Measurements from ENCODE around the gene CHST1.

CHST1 gene

GRCh38 chr11:45659031-45659817 is 6.2 kb downstream of the CHST1 start:
- DNase-seq: no peak

GRCh38 chr11:45658292-45658991 is 7.0 kb downstream of the CHST1 start:
- peak; percentile 34 for DNase-seq

DNA sequence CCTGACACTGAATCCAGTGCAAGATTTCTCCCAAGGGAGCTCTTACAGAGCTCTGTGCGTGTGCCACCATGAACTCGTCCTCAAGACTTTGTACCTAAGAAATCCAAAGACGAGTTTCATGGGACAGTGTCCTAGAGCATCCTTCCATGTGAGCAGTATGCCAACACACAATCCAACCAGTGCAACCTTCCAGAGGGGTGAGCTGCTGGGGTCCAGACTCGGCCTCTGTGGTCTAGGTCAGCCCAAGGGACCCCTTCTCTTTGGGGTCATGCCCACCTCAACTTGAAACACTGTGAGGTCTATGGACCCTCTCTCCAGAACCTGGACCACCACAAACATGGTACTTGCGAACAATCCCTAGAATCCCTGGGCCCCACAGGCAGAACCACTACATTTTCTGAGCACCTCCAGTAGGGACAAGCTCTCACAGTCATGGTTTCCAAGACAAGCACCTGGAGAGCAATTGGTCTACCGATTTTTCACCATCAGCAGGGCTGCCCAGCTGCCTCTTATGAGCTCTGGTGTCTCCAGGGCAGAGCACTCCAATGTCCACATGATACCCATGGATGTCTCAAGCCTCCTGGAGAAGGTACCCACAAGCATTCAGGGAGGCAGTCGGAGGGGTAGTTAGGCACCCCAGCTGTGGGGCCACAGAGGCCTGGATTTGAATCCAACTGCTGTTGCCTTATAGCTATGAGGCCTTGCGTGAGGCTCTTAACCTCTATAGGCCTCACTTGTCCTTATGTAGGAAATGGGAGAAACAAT is 7.7 kb downstream of the CHST1 start:
- DNase-seq: no peak

- DNase-seq: no peak
Observed at GRCh38 chr11:45655831-45656230, 9.6 kb downstream of the CHST1 start.

- peak; percentile 41 for DNase-seq
Observed at GRCh38 chr11:45655347-45655756, 10.1 kb downstream of the CHST1 start.

DNA sequence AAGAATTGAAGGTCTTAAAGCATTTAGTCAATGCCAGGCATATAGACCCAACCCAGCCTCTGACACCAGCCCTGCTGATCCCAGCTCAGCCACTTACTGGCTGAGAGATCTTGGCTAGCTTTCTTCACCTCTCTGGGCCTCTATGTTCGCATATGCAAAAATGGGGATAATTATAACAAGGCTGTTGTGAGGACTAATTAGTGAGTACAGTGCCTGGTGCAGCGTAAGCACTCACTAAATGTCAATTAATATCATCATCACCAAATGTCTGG is 10.5 kb downstream of the CHST1 start:
- DNase-seq: no peak

- DNase-seq: no peak
Observed at GRCh38 chr11:45654231-45655011, 11.0 kb downstream of the CHST1 start.

GRCh38 chr11:45653277-45653676 is 12.1 kb downstream of the CHST1 start:
- DNase-seq: no peak

DNA sequence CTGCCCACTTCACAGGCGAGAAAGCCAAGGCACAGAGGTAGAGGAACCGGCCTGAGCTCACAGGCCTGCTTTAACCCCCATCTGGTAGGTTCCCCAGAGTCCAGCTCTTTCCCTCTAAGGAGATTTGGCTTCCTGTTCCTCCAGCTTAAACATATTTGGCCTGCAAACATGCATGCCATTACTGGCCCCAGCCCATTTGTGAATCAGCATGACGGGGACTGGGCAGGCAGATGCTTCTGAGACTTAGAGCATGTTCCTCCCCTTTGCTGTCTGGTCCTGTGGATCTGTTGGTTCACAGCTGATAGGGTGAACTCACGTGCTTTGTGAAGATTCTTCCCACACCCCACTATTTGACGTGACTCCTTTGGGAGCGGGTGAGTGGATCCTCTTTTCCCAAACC is 12.6 kb downstream of the CHST1 start:
- peak; percentile 55 for DNase-seq

- no peak for DNase-seq
Observed at GRCh38 chr11:45651841-45652749, 13.3 kb downstream of the CHST1 start.

DNA sequence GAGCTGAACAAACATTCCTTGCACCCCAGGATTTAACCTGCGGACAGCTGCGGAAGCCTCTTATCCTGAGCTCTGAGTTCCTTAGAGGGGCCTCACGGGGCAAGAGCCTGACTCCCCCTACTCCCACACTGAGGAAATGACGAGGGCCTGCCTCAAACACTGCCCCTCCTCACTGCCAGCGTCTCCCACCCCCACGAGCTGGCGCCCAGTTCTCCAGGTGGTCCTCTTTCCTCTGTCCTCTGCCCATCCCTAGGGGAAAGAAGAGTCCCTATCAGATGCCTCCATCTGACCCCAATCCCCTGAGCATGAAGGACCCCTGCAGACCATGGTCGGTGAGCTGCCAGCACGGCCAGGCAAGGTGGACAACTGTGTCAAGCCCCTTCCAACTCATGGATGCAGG is 14.3 kb downstream of the CHST1 start:
- no peak for DNase-seq

GRCh38 chr11:45650166-45651095 is 15.0 kb downstream of the CHST1 start:
- no peak for DNase-seq

DNA sequence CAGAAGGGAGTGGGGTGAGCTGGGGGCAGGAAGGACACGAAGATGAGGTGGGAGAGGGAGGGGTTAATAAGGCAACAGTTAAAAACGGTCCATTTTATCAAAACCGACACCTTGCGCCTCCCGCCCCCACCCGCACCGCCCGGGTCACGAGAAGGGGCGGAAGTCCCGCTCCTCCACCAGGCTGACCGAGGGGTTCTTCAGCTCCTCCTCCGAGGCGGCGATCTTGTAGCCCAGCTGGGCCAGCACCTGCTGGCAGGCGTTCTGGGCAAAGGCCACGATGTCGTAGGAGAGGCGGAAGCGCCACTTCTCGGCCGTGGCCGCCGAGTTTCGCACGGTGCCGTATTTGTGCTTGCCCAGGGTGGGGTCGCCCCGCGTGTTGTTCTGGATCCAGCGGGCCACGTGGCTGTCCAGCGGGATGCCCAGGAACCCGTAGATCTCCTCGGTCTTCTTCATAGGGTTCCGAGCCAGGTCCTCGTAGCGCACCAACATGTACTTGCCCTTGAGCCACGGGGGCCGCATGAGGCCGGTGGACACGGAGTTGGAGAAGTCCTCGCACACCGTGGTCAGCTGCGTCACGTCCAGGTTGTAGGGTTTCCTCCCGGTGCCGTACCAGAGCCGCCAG is 15.8 kb downstream of the CHST1 start:
- DNase-seq: no peak

DNA sequence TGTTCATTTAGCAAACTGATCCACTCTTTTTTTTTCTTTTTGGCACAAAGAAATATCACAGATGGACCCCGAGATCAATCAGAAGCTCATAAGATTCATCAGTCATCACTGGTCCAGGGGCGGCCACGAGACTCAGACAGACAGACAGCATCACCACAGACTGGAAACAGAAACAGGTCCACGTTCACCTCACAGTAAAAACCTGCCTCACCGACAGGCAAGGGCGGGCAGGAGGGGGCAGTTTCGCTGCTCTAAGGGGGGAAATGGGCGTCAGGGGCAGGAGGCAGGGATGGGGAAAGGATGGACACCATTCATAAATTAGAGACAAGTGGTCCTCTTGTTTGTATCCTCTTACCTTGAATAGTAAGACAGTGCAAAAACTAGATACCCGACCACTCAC is 16.5 kb downstream of the CHST1 start:
- no peak for DNase-seq

DNA sequence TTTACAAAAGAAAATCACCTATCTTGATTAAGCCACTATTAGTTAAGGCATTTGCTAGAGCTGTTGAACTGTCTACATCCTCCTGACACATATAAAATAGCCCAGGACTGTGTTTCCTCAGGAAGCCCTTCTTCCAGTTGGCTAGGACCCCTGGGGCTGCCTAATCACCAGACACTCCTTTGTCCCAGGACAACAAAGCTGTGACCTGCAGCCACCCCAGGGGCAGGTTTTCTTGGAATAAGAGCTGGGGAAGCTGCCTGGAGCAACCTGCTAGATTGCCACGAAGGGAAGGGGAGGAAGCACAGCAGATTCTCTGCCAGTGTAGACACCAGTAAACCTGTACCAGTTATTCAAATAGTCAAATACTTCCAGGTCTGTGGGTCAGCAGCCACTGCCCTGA is 17.6 kb downstream of the CHST1 start:
- DNase-seq: no peak

- no peak for DNase-seq
Observed at GRCh38 chr11:45647329-45647728, 18.1 kb downstream of the CHST1 start.

GRCh38 chr11:45646275-45646927 is 19.0 kb downstream of the CHST1 start:
- DNase-seq: no peak

DNA sequence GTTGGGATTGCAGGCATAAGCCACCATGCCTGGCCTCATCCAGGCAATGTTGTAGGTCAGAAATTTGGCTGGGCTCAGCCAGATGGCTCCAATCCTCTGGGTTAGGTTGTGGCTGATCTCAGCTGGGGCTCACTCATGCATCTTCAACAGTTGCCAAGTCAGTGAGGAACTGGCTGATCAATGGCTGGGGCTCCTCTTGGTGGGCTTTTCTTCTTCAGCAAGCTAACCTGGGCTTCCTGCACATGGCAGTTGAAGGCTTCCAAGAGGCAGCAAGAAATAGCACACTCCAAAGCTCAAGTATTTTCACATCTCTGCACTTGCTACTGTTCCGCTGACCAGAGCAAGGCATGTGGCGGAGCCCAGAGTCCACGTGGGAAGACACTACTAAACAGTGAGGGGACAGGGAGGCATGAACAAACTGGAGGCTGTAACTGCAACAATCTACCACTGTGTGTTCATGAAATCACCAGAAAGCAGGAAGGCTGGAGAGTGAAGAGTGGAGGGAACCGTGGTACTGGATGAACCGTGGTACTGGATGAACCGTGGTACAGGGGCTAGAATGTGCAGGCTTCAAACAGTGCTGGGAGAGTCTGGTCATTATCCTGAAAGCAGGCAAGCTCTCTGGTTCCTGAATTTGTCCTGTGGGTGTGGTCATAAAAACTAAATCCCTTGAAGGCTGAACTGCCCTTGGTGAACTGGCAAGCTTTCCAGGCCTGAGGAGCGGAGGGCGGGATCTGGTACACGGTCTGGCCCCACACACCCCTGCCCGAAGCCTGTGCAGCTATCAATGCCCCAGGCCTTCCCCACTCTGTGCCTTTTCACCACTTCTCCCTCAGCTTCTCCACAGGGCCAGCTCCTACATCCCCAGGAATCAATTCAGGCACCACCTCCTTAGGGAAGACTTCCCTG is 20.2 kb downstream of the CHST1 start:
- no peak for DNase-seq

Measured in HCEC 1CT (cell line).